DLD1 (cell line): ENCODE data around the gene CFAP45.

Experiments used
- in situ Hi-C: cut with HindIII; loops from 2 replicates; pipeline ENCODE4 v1.10.0; 2017; ENCODE audit warnings: low sequenced_read_pairs

CFAP45 gene

GRCh38 chr1:159882527-159882862, 17.5 kb downstream of the CFAP45 start:
- in situ Hi-C loops = loop anchor here (25.0 kb wide), 2 partner anchors 270 to 670 kb away; partner anchors contain the start of gene ACKR1

GRCh38 chr1:159881622-159882526, 18.1 kb downstream of the CFAP45 start:
- in situ Hi-C loops = loop anchor here (25.0 kb wide), 2 partner anchors 270 to 670 kb away; partner anchors contain the start of gene ACKR1

GRCh38 chr1:159880430-159880829, 19.5 kb downstream of the CFAP45 start:
- in situ Hi-C loops = loop anchor here (25.0 kb wide), 2 partner anchors 268 to 668 kb away; partner anchors contain the start of gene ACKR1

GRCh38 chr1:159879977-159880376, 20.0 kb downstream of the CFAP45 start:
- in situ Hi-C loops = loop anchor here (25.0 kb wide), 2 partner anchors 268 to 668 kb away; partner anchors contain the start of gene ACKR1

- in situ Hi-C loops = loop anchor here (25.0 kb wide), 2 partner anchors 267 to 667 kb away; partner anchors contain the start of gene ACKR1
Observed at GRCh38 chr1:159879136-159879535, 20.8 kb downstream of the CFAP45 start.

GRCh38 chr1:159877695-159878444, 22.1 kb downstream of the CFAP45 start:
- in situ Hi-C loops = loop anchor here (25.0 kb wide), 2 partner anchors 266 to 666 kb away; partner anchors contain the start of gene ACKR1

GRCh38 chr1:159873530-159874143, 26.3 kb downstream of the CFAP45 start:
- in situ Hi-C loops = no loop called here

- in situ Hi-C loops = no loop called here
Observed at GRCh38 chr1:159872891-159873290, 27.1 kb downstream of the CFAP45 start.

DNA sequence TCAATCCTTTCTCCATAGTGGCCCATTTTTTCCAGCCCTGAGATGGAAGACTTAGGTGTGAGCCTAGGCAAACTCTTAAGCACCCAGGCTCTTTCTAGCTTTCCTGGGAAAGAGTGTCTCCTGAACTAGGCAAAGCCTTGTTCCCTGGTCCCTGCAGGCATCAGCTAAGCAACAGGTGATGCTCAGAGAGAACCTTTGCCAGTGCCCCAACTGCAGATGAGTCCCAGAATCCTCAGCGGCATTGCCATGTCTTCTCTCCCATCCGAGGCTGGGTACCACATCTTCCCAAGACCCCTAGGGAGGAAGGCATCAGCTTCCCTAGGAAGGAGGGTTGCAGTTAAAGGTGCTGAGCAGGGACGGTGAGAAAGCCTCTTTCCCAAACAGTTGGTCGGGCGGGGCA, 29.3 kb downstream of the CFAP45 start:
- in situ Hi-C loops = no loop called here

GRCh38 chr1:159869607-159870006, 30.4 kb downstream of the CFAP45 start:
- in situ Hi-C loops = no loop called here

GRCh38 chr1:159869173-159869572, 30.8 kb downstream of the CFAP45 start:
- in situ Hi-C loops = no loop called here

DNA sequence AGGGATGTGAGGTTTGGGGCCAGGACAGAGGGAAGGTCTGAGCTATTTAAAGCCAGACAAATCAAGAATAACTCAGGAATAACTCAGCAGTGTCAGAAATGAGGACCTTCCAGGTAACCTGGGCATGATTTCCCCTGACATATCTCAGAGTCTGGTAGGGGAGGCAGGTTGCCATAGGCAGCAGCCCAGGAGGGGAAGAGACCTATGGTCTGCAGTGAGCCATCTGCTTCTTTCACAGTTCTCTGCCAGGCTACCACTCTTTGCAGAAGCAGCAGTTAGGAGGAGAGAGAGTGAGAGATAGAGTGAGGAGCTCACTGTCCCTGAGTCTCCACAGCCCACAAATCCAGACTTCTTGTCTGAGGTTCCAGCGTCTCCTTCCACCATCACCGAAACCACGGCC, 31.2 kb downstream of the CFAP45 start:
- in situ Hi-C loops = no loop called here

DNA sequence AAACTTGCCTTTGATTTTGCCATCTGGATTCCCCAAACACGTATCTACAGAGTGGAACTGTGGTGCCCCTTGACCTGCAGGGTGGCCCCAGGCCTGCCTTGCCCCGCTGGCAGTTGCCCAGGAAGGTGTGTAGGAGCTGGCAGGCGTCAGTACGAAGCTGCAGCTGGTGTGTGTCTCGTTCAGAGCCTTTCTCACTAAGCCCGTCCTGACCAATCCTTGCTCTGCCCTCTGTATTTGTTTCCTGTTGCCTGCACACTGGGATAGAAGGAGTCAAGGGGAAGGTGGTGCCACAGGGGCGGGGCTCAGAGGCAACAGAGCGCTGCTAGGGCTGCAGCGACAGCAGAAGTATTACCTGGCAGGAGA, 32.3 kb downstream of the CFAP45 start:
- in situ Hi-C loops = no loop called here

GRCh38 chr1:159866905-159867663, 32.9 kb downstream of the CFAP45 start:
- in situ Hi-C loops = no loop called here

- in situ Hi-C loops = no loop called here
Observed at GRCh38 chr1:159866066-159866465, 33.9 kb downstream of the CFAP45 start.

DNA sequence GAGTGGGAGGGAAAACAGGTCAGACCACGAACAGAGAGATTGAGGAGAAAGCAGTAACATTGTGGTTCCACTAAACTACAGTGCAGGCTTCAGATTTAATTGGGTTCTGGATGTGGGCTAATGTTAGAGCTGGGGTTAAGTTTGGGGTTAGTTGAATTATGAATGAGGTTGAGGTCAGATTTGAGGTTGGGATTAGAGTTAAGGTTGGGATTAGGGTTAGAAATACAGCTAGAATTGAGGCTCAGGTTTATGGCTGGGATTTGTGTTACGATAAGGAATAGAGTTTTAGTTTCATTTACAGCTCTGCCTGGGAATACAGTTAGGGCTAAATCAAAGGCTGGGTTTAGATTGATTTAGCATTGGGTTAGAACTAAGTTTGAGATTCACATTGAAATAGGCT, 35.7 kb downstream of the CFAP45 start:
- in situ Hi-C loops = no loop called here

GRCh38 chr1:159862557-159862956, 37.4 kb downstream of the CFAP45 start, which contains the start of gene VSIG8:
Gene VSIG8, minus strand, starts transcription at chr1:159862657. Its CDS starts 136 bp downstream, at chr1:159862521.
- in situ Hi-C loops = no loop called here

- in situ Hi-C loops = no loop called here
Observed at GRCh38 chr1:159862031-159862430, 37.9 kb downstream of the CFAP45 start.

DNA sequence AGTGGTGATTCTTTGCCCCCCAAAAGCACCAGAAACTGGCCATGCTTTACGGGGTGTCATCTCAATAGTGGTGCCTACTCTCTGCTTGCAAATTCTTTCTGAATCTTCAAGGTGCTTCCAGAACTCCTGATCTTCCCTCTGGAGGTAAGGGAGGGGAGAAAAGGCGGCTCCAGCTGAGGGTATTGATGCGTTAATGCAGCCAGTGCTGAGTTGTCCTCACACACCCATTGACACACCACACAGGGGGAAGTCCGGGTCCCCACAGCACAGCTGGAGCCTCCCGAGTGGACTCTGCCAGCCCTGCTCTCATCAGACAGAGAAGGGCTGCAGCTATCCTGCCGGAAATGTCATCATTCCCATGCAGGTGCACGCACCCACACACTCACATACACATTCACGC, 38.7 kb downstream of the CFAP45 start:
- in situ Hi-C loops = no loop called here

DNA sequence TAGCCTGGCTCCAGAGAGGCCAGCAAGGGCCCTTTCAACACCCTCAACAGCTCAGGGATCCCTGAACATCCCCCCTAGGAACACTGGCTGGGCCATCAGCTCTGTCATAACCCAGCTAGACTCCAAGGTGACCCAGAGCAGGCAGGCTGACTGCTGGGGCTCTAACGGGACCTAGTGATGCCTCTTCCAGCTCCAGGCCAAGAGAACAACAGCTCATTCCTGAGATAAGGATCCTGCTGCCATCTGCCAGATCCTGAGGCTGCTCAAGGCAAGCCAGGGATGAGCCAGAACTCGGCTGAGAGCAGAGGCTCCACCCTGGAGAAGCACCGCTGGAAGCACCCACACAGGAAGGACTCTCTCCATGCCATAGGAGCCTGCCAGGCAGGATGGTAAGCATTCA, 39.5 kb downstream of the CFAP45 start:
- in situ Hi-C loops = no loop called here
